ENCODE measurements around the gene GVQW3.
"Not testable (repeated sequence)": the region's sequence is repeated elsewhere in the genome, so short reads cannot be mapped to it uniquely, and the experiment has no call there.

Gene GVQW3

GRCh38 chr11:76385903-76386302 is 4.8 kb downstream of the GVQW3 start:
- DNase-seq: no peak

DNA sequence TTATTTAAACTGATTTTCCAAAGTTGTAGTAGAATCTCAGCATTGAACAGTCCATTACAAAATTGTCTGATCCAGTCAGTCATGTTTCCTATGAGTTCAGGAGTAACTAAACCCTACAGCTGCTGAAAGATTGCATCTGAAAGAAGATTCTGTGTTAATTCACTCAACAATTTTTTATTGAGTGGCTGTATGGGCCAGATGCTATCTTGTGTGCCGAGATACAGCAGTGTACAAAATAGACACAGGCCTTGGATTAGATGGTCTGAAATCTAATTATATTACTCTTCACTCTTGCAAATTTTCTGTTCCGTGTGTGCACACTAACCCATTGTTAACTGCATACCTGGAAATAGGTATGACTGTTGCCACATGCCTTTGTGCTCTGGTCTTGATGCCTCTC is 7.3 kb downstream of the GVQW3 start:
- DNase-seq: no peak

DNA sequence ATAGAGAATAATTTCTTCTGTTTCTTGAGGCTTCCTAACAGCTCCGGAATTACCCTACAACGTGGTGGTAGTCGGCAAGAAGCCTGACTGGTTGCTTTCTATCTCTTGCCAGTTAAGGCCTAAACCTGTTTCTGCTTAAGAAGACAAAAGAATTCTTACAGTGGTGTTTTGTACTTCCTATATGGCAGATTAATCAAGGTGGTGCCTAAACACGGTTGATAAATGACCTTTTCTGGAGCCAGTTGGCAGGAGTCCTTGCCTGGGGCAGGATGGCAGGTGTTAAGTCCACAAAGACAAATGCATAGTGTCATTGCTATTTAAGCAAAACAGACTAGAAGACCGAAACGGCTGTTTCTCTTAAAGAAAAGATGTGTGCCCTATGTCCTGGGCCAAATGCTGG is 9.9 kb downstream of the GVQW3 start:
- DNase-seq: no peak

- DNase-seq: no peak
Measured at GRCh38 chr11:76391811-76392475, 10.8 kb downstream of the GVQW3 start.

GRCh38 chr11:76392870-76393269 is 11.7 kb downstream of the GVQW3 start:
- no peak for DNase-seq

DNA sequence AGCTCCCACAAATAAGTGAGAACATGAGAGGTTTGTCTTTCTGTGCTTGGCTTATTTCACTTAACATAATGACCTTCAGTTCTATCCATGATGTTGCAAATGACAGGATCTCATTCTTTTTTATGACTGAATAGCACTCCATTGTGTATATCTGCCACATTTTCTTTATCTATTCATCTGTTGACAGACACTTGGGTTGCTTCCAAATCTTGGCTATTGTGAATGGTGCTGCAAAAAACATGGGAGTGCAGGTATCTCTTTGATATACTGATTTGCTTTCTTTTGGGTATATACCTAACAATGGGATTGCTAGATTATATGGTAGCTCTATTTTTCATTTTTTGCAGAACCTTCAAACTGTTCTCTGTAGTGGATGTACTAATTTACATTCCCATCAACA is 13.3 kb downstream of the GVQW3 start:
- DNase-seq: no peak

DNA sequence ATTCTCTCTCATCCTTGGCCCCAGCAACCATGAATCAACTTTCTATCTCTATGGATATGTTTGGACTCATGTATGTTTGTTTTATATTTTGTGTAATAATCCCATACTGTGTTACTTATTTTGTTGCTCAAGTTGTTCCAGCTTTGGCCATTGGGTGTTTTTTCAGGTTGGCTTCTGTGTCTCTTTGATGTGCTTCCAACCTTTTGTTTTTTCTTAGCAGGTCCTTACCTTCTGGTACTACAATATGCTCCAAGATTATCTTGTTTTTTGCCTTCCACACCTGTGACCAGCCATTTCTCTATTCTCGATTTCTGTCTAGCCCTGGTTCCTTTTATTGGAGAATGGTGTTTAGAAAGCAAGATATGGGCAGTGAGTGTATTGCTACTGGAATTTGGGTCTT is 14.2 kb downstream of the GVQW3 start:
- no peak for DNase-seq

GRCh38 chr11:76397383-76397782 is 16.3 kb downstream of the GVQW3 start:
- no peak for DNase-seq

DNA sequence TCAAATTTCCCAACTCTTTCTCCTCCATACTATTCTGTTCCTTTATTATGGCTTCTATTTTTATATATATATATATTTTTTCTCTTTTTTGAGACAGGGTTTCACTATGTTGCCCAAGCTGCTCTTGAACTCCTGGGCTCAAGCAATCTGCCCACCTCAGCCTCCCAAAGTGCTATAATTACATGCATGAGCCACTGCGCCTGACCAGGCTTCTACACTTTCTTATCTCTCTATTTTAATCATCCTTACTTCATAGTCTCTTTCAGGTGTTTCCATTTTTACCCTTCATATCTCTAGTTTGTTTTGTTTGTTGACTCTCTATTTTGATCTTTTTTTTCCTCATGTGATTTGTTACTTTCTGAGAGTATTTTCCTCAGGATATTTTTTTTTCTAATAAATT is 19.8 kb downstream of the GVQW3 start:
- DNase-seq: no peak

- not testable (repeated sequence) for DNase-seq
Measured at GRCh38 chr11:76401484-76401883, 20.4 kb downstream of the GVQW3 start.

DNA sequence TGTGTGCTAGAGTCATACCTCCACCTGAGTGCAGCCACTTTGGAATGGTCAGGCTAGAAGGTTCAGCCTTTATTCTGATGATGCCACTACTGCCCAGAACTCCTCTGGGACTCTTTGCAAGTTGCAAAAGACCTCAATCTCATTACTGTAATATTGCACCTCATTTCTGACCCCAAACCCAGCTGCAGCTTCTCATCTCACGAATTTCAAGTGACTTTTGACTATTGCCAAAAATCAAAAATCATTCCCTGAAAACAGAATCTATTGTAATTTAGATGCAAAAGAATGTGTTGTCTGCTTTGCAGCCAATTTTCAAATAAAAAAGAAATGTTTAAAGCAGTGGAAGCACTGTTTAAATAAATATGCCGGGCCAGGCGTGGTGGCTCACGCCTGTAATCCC is 25.2 kb downstream of the GVQW3 start:
- DNase-seq: no peak

GRCh38 chr11:76408171-76408965 is 27.2 kb downstream of the GVQW3 start:
- no peak for DNase-seq

GRCh38 chr11:76410851-76411357 is 29.8 kb downstream of the GVQW3 start:
- peak in 1 of 58 donors; percentile 2 for DNase-seq

DNA sequence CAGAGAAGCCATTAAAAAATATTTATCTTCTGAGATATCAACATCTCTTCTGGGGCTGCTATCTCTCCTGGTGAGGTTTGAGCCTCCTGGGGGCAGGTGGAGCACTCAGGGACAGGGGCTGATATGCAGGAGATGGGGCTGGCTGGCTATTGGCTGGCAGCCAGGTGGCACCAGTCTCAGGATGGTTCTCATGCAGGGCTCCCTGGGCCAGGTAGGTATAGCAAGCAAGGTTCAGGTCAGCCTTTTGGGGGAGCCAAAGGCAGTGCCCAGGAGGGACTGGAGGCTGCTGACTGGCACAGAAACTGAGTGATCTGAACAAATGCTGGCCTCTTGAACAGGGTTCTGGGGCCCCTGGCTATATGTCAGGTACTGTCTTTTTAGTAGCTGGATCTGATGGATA is 34.0 kb downstream of the GVQW3 start:
- DNase-seq: no peak

- DNase-seq: no peak
Measured at GRCh38 chr11:76419896-76420295, 38.8 kb downstream of the GVQW3 start.

DNA sequence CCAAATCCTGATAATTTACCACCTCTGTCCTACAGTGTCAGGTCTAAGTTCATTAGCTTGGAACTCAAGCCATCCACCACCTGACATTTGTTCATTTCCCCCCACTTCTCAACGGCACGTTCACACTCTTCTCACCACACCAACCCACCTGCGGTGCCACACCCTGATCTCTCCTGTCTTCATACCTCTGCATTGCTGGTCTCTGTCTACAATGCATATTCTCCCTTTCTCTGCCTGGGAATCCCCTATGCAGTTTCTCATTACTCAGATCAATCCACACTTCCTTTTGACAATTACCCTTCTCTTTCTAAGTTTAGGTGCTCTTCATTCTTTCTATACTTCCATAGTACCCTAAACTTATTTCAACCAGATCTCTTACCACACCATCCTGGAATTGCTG is 43.3 kb downstream of the GVQW3 start:
- DNase-seq: no peak

- no peak for DNase-seq
Measured at GRCh38 chr11:76424891-76425290, 43.8 kb downstream of the GVQW3 start.

- no peak for DNase-seq
Measured at GRCh38 chr11:76426660-76427059, 45.5 kb downstream of the GVQW3 start.

DNA sequence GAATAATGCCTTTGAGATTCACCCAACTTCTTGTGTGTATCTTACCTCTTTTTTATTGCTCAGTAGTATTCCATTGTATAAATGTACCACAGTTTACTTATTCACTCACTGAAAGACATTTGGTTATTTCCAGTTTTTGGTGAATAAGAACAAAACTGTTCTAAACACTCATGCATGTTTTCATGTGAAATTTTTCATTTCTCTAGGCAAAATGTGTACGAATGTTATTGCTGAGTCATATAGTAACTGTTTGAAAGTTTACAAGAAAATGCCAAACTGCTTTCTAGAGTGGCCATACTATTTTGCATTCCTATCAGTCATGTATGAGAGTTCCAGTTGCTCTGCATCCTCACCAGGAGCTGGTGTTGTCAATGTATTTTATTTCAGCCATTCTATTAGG is 54.9 kb downstream of the GVQW3 start:
- DNase-seq: no peak

- no peak for DNase-seq
Measured at GRCh38 chr11:76443268-76443980, 62.3 kb downstream of the GVQW3 start.

- DNase-seq: no peak
Measured at GRCh38 chr11:76444065-76444383, 62.9 kb downstream of the GVQW3 start.

DNA sequence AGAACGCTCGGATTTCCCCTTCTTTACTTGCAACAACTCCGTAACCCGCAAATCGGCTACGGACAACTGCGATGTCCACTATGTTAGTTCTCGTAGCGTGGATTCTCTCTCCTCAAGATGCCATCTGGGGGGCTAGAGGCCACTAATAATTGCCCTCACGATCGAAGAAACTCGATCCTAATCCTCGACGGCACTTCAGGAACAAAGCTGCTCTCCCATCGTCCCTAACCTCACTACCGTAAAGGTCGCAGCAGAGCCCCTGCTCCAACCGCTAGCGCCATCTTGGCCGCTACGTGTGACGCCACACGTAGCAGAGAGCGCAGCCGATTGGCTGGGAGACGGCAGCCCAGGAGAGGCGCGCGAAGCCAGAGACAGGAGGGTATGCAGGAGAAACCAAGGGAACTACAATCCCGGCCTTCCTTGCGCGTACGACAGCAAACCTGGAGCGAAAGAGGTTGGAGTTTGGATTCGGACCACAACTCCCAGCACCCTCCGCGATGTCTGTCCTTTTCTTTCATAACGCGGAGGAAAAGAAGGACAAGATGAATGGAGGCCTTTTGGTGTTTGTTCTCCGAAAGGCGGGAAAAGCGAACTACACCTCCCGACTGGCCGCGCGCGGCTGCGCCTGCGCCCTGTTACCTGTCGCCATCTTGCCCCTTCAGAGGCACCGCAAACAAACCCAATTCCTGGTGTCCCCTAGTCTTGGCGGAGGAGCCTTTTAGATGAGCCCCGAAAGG is 63.4 kb downstream of the GVQW3 start, which contains the start of gene EMSY:
TSS of gene EMSY (plus strand) at position 635 of the 737 bp plus-strand sequence. CDS start 1,921 bp downstream, outside the sequence.
- DNase-seq: peak; percentile 84 to 99 (median 98)
